NT2/D1 (cell line): ENCODE data around the gene CHN1.

Source experiments
- YY1 ChIP-seq: IDR thresholded peaks from 2 replicates; pipeline ENCODE4 v1.6.1; 2011; ENCODE audit not compliant: insufficient read length, insufficient read depth
- ZNF274 ChIP-seq: IDR thresholded peaks from 2 replicates; pipeline ENCODE4 v1.6.1; 2011; ENCODE audit warnings: mild to moderate bottlenecking, low read depth, low read length

DNA sequence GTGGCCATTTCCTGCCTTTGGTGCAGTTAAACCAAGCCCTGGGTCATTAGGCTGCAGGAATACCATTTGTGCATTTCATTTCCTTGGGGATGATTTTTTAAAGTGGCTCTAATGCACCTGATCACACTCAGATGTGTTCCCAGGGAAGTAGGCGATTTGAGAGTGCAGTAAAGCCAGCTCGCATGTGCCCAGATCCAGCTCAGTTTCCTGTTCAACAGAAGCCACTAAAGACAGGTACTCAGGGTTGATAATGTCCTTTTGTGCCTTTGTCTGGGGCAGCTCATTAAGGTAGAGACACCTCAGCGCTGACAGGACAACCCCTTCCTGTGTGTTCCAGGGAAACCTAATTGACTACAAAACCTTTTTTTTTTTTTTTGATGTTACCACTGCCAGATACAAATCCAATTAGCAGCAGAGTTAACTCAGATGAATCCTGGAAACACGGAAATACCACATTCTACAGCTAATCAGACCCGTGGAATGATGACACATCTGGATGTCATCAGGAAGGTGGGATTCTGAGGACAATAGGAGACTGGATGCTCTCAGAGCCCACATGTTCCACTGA, 225.7 kb downstream of the CHN1 start:
- TF ChIP-seq ZNF274 (no peak), YY1 (no peak)
